Body of pancreas (tissue), 4 donors: ENCODE results near the gene CDC42SE1. TPM values are rescaled to one million over a fixed set of nuclear protein-coding genes. Genes with fewer than 3 reads are reported as not detected.

Experiments
- ATAC-seq: fragments of 150-250 bp; one replicate; pipeline ENCODE4 v1.9.1; 2016
- DNase-seq, 4 donors: peaks; one replicate each; pipeline ENCODE4 v3.0.0-alpha.2; 2019
- H3K27ac ChIP-seq, 4 donors: fragments of 200-600 bp; sonication (generic); 1 replicate in 3 of 4; 2 replicates in 1 of 4; pipeline versions ENCODE4 v1.5.1 to v1.6.1; 2016 to 2019; ENCODE audit warnings: mild to moderate bottlenecking in 1 of 4, mixed read lengths in 1 of 4, moderate library complexity in 1 of 4
- H3K27me3 ChIP-seq, 2 donors: fragments of 200-600 bp; sonication (generic); one replicate each; pipeline ENCODE4 v1.6.0; 2016; ENCODE audit warnings: mild to moderate bottlenecking in 1 of 2
- H3K36me3 ChIP-seq, 2 donors: fragments of 200-600 bp; sonication (generic); replicated peaks in 1 of 2; 2 replicates each; pipeline ENCODE4 v1.5.1; 2016; ENCODE audit warnings: low read depth in 2 of 2; ENCODE audit not compliant: insufficient read depth in 1 of 2
- H3K4me1 ChIP-seq: fragments of 200-600 bp; sonication (generic); one replicate; pipeline ENCODE4 v1.6.0; 2016
- H3K4me3 ChIP-seq, 2 donors: fragments of 200-600 bp; sonication (generic); 1 replicate in 1 of 2; 2 replicates in 1 of 2; pipeline ENCODE4 v1.5.1; 2016 to 2019
- H3K9me3 ChIP-seq, 3 donors: fragments of 200-600 bp; sonication (generic); 1 replicate in 2 of 3; 2 replicates in 1 of 3; pipeline ENCODE4 v1.5.1; 2016
- CTCF ChIP-seq, 7 experiments: fragments of 450-650 bp in 4 of 7; fragments of 200-600 bp in 3 of 7; sonication (generic) in 3 of 7; IDR thresholded peaks; one replicate each; pipeline ENCODE4 v1.5.1; 2016 to 2019; ENCODE audit warnings: antibody characterized with exemption in 7 of 7
- POLR2A ChIP-seq, 3 donors: fragments of 450-650 bp; IDR thresholded peaks; one replicate each; pipeline ENCODE4 v1.6.1; 2016; ENCODE audit warnings: antibody characterized with exemption in 3 of 3, mild to moderate bottlenecking in 2 of 3
- WGBS, 2 donors: methylation state at CpG; one replicate each; pipeline ENCODE4 v1.1.5; 2017; 5-methylcytosine and 5-hydroxymethylcytosine counted together
- intact Hi-C: fragments of 100-400 bp; cut with DNase I; formaldehyde crosslinking; loops from one replicate; pipeline ENCODE4 v1.15.1; 2023
- total RNA-seq, 2 donors: library from RNA; depleted of rRNA; stranded (reverse); fragments of >200 nt; gene quantifications; one replicate each; pipeline ENCODE4 v1.1.0, GENCODE V29; 2016

CDC42SE1 gene
- total RNA-seq, 2 donors from 2014 or later = 40.2 to 43.8 TPM

GRCh38 chr1:151050051-151050688, 9.3 kb downstream of the CDC42SE1 start:
- H3K9me3 ChIP-seq = no peaks in the 10 kb centered on the region
- no peak overlapping the region for H3K4me3 ChIP-seq
- TF ChIP-seq POLR2A (IDR thresholded peaks at IDR 0.05) (no peak), CTCF (IDR thresholded peaks at IDR 0.05) (no peak)
- ATAC-seq (no peak), DNase-seq (no peak)
- intact Hi-C loops = no loop called here
- no peak overlapping the region for H3K27ac ChIP-seq
- H3K4me1 ChIP-seq = peaks cover 13% of the 10 kb centered on the region
- no peaks in the 10 kb centered on the region for H3K27me3 ChIP-seq
- WGBS, 2 donors = 76 to 83% methylated on average over 2 of the region's 2 CpGs
- H3K36me3 ChIP-seq = peaks cover 0 to 14% of the 10 kb centered on the region in 2 donors

GRCh38 chr1:151049458-151049857, 10.0 kb downstream of the CDC42SE1 start:
- no peaks in the 10 kb centered on the region for H3K27me3 ChIP-seq
- H3K4me1 ChIP-seq = peaks cover 13% of the 10 kb centered on the region
- DNase-seq = no peak
- H3K9me3 ChIP-seq = no peaks in the 10 kb centered on the region
- peaks cover 0 to 11% of the 10 kb centered on the region in 2 donors for H3K36me3 ChIP-seq
- no peak for ATAC-seq
- no peak overlapping the region for H3K27ac ChIP-seq
- intact Hi-C loops = no loop called here
- TF ChIP-seq POLR2A (IDR thresholded peaks at IDR 0.05) (no peak), CTCF (IDR thresholded peaks at IDR 0.05) (no peak)
- H3K4me3 ChIP-seq = no peak overlapping the region
- WGBS, 2 donors = 69 to 83% methylated on average over 3 to 5 of the region's 5 CpGs

GRCh38 chr1:151048645-151049032, 10.8 kb downstream of the CDC42SE1 start:
- no peaks in the 10 kb centered on the region for H3K9me3 ChIP-seq
- H3K27me3 ChIP-seq = no peaks in the 10 kb centered on the region
- TF ChIP-seq POLR2A (IDR thresholded peaks at IDR 0.05) (no peak), CTCF (IDR thresholded peaks at IDR 0.05) (peak in 3 of 7 experiments; percentile 20 to 61 (median 22))
- H3K4me1 ChIP-seq = peaks cover 13% of the 10 kb centered on the region
- peak overlapping the region; percentile 63 to 79 (median 72) for H3K27ac ChIP-seq
- H3K36me3 ChIP-seq = peaks cover 0 to 6% of the 10 kb centered on the region in 2 donors
- DNase-seq = no peak
- intact Hi-C loops = no loop called here
- no peak for ATAC-seq
- whole genome bisulfite sequencing, 2 donors = 15% methylated on average over 3 of the region's 3 CpGs; no CpG with 5 or more reads in 1 of the 2 donors
- peak overlapping the region in 1 of 2 donors; percentile 35 for H3K4me3 ChIP-seq

- no peaks in the 10 kb centered on the region for H3K27me3 ChIP-seq
- no peaks in the 10 kb centered on the region for H3K9me3 ChIP-seq
- H3K36me3 ChIP-seq = peaks cover 0 to 5% of the 10 kb centered on the region in 2 donors
- 0% methylated on average over 7 to 48 of the region's 48 CpGs for WGBS, 2 donors
- H3K4me3 ChIP-seq = peak overlapping the region; percentile 35 to 53
- intact Hi-C loops = no loop called here
- peaks cover 13% of the 10 kb centered on the region for H3K4me1 ChIP-seq
- H3K27ac ChIP-seq = peak overlapping the region; percentile 63 to 79 (median 72)
- ATAC-seq (peak; percentile 83), DNase-seq (peak; percentile 71 to 85 (median 80))
- TF ChIP-seq CTCF (IDR thresholded peaks at IDR 0.05) (peak in 4 of 7 experiments; percentile 42 to 65 (median 56)), POLR2A (IDR thresholded peaks at IDR 0.05) (peak; percentile 8 to 43 (median 40))
Measured at GRCh38 chr1:151047925-151048644, 11.3 kb downstream of the CDC42SE1 start.
